Neural cell (in vitro differentiated cells): Measurements from ENCODE around the gene TNS3.

ENCODE experiments used
- CTCF ChIP-seq: fragments of 450-650 bp; IDR thresholded peaks from 2 replicates; pipeline ENCODE4 v1.5.1; 2014; ENCODE audit warnings: antibody characterized with exemption, mild to moderate bottlenecking, moderate library complexity; ENCODE audit not compliant: poor library complexity, severe bottlenecking
- EZH2 ChIP-seq: fragments of 200-600, 300-800 bp; shearing (Covaris generic), sonication (generic); IDR thresholded peaks from 2 replicates; pipeline ENCODE4 v1.6.1; 2014; ENCODE audit warnings: antibody characterized with exemption, low read length, borderline replicate concordance, mild to moderate bottlenecking; ENCODE audit not compliant: insufficient read depth, poor library complexity, severe bottlenecking
- POLR2AphosphoS5 ChIP-seq: IDR thresholded peaks from 2 replicates; pipeline ENCODE4 v1.6.1; 2012
- TAF1 ChIP-seq: IDR thresholded peaks from 2 replicates; pipeline ENCODE4 v1.6.1; 2012; ENCODE audit warnings: low read depth
- TF ChIP-seq, protein P1 (sequence below): IDR thresholded peaks from 2 replicates; pipeline ENCODE4 v1.6.1; 2012; ENCODE audit warnings: borderline replicate concordance

DNA sequence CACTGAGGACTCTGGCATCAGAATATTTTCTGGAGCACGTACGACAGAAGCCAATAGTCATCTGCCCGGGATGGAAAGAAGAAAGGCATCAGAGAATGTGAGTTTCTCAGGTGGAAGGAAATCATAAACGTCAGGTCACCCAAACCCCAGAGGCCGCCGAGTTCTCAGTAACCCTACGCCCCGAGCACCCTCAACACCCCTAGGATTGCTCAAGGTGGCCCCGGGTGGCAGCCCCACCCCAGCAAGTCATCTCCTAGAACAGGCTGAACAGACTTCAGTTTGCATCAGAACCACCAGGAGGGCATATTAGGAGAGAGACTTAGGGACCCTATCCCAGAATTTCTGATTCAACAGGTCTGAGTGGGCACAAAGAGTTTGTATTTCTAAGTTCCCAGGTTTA lies 117.6 kb downstream of the TNS3 start:
- no peak for TF ChIP-seq CTCF
- TF ChIP-seq POLR2AphosphoS5 = no peak
- TF ChIP-seq, protein P1, sequence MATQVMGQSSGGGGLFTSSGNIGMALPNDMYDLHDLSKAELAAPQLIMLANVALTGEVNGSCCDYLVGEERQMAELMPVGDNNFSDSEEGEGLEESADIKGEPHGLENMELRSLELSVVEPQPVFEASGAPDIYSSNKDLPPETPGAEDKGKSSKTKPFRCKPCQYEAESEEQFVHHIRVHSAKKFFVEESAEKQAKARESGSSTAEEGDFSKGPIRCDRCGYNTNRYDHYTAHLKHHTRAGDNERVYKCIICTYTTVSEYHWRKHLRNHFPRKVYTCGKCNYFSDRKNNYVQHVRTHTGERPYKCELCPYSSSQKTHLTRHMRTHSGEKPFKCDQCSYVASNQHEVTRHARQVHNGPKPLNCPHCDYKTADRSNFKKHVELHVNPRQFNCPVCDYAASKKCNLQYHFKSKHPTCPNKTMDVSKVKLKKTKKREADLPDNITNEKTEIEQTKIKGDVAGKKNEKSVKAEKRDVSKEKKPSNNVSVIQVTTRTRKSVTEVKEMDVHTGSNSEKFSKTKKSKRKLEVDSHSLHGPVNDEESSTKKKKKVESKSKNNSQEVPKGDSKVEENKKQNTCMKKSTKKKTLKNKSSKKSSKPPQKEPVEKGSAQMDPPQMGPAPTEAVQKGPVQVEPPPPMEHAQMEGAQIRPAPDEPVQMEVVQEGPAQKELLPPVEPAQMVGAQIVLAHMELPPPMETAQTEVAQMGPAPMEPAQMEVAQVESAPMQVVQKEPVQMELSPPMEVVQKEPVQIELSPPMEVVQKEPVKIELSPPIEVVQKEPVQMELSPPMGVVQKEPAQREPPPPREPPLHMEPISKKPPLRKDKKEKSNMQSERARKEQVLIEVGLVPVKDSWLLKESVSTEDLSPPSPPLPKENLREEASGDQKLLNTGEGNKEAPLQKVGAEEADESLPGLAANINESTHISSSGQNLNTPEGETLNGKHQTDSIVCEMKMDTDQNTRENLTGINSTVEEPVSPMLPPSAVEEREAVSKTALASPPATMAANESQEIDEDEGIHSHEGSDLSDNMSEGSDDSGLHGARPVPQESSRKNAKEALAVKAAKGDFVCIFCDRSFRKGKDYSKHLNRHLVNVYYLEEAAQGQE = no peak
- TF ChIP-seq TAF1 = no peak
- no peak for TF ChIP-seq EZH2
